GM12878 (cell line): ENCODE measurements around the gene SPATA20.

Experiments used
- ATF2 ChIP-seq: IDR thresholded peaks from 2 replicates; pipeline ENCODE4 v1.6.1; 2012; ENCODE audit warnings: low read length, inconsistent platforms
- CEBPB ChIP-seq, 2 experiments: fragments of 150-350 bp in 1 of 2; IDR thresholded peaks; 2 replicates each; pipeline ENCODE4 v1.6.1; 2012 to 2014; ENCODE audit warnings: low read depth in 2 of 2, low read length in 2 of 2, borderline replicate concordance in 1 of 2, inconsistent platforms in 1 of 2
- CHD4 ChIP-seq: fragments of 200-600 bp; sonication (generic); IDR thresholded peaks from 2 replicates; pipeline ENCODE4 v1.6.1; 2016; ENCODE audit warnings: mild to moderate bottlenecking
- CTCF ChIP-seq, 3 experiments: IDR thresholded peaks in 2 of 3; conservative IDR thresholded peaks in 1 of 3; 2 replicates each; pipeline ENCODE4 v1.5.1; 2011; ENCODE audit warnings: low read depth in 3 of 3, low read length in 3 of 3, mild to moderate bottlenecking in 3 of 3, control low read depth in 2 of 3, moderate library complexity in 2 of 3, inconsistent platforms in 1 of 3, mixed read lengths in 1 of 3; ENCODE audit not compliant: control insufficient read depth in 2 of 3, insufficient read depth in 1 of 3; ENCODE audit errors: extremely low read depth in 1 of 3
- ZZZ3 ChIP-seq: IDR thresholded peaks from 2 replicates; pipeline ENCODE4 v1.6.1; 2011; ENCODE audit warnings: low read depth; ENCODE audit not compliant: control insufficient read depth, insufficient read length
- TF ChIP-seq, protein P1 (sequence below): IDR thresholded peaks from 2 replicates; pipeline ENCODE4 v1.6.1; 2012; ENCODE audit warnings: mild to moderate bottlenecking, low read depth, low read length

- TF ChIP-seq ZZZ3: no peak
- no peak for TF ChIP-seq CTCF (IDR thresholded peaks at IDR 0.05 in 2 of 3, conservative IDR thresholded peaks at IDR 0.05 in 1 of 3; ENCODE audit: control insufficient read depth in 2 of 3, extremely low read depth in 1 of 3, insufficient read depth in 1 of 3, low read depth in 3 of 3, low read length in 3 of 3)
- TF ChIP-seq CEBPB (IDR thresholded peaks at IDR 0.05; ENCODE audit: borderline replicate concordance in 1 of 2, low read depth in 2 of 2, low read length in 2 of 2): no peak
- no peak for TF ChIP-seq ATF2
- no peak for TF ChIP-seq CHD4
- TF ChIP-seq, protein P1, sequence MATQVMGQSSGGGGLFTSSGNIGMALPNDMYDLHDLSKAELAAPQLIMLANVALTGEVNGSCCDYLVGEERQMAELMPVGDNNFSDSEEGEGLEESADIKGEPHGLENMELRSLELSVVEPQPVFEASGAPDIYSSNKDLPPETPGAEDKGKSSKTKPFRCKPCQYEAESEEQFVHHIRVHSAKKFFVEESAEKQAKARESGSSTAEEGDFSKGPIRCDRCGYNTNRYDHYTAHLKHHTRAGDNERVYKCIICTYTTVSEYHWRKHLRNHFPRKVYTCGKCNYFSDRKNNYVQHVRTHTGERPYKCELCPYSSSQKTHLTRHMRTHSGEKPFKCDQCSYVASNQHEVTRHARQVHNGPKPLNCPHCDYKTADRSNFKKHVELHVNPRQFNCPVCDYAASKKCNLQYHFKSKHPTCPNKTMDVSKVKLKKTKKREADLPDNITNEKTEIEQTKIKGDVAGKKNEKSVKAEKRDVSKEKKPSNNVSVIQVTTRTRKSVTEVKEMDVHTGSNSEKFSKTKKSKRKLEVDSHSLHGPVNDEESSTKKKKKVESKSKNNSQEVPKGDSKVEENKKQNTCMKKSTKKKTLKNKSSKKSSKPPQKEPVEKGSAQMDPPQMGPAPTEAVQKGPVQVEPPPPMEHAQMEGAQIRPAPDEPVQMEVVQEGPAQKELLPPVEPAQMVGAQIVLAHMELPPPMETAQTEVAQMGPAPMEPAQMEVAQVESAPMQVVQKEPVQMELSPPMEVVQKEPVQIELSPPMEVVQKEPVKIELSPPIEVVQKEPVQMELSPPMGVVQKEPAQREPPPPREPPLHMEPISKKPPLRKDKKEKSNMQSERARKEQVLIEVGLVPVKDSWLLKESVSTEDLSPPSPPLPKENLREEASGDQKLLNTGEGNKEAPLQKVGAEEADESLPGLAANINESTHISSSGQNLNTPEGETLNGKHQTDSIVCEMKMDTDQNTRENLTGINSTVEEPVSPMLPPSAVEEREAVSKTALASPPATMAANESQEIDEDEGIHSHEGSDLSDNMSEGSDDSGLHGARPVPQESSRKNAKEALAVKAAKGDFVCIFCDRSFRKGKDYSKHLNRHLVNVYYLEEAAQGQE: no peak
These were observed 15.5 kb downstream of the SPATA20 start for GRCh38 chr17:50562242-50563091.
